DLD1 (cell line): ENCODE results near the gene MYH14.
"Not testable (repeated sequence)": the region's sequence is repeated elsewhere in the genome, so short reads cannot be mapped to it uniquely, and the experiment has no call there.

Experiments used
- in situ Hi-C: cut with HindIII; loops from 2 replicates; pipeline ENCODE4 v1.10.0; 2017; ENCODE audit warnings: low sequenced_read_pairs

The MYH14 gene

DNA sequence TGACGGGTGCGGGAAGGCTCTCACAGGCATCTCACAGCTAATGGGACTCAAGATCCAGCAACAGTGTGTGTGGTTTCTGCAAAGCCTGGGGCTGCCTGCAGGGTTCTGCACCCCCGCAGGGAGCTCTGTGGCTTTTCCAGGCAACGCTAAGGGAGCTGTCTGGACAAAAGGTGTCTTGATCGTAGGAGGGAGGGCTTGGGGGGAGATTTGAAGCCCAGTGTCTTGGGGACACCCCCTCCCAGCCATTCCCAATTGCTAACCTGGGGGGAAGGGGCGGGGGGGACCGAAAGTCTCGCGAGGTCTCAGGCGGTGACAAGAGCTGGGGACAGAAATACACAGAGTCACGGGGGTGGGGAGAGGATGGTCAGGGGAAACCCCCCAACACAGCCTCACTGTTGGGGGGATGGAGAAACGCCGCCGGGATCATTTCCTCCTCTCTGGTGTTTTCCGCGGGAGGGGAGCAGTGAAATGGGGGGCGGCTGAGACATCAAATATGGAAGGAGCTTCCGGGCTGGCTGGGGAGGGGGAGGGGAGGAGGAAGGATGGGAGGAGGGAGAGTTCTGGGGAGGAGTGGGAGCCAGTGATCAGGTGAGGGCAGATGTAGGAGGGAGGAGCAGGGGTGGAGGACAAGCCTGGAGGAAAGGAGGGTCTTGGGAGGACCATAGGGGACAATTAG is 112.5 kb downstream of the MYH14 start:
- in situ Hi-C loops = no loop called here

DNA sequence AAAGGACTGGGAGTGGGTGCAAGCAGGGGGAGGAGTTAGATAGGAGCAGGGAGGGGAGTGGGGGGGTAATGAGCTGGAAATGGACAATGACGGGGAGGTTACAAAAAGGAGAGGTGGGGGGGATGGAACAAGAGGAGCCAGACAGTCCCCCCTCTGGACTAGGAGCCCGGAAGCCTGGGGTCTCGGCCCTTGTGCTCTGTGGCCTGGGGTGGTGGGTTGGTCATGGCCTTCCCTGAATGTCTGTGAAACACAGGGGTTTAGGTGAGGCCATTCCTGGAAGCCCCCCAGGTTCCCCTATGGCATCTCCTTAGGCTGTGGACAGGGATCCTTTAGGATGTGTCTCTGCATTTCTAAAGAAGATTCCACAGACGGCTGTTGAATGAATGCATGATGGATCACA is 113.7 kb downstream of the MYH14 start:
- in situ Hi-C loops = no loop called here

DNA sequence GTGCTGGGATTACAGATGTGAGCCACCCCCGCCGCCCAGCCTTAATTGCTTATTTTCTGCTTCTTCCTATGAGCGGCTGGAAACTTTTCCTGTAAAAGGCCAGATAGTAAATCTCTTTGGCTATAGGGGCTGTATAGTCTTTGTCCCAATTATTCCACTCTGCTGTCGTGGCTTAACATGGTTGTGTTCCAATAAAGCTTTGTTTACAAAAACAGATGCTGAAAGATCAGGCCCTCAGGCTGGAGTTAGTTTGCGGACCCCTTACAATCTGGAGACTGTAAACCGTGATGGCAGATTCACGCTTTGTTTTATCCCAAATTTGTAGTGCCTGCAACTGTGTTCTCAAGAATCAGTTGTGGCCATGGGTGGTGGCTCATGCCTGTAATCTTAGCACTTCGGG is 115.0 kb downstream of the MYH14 start:
- in situ Hi-C loops = no loop called here

DNA sequence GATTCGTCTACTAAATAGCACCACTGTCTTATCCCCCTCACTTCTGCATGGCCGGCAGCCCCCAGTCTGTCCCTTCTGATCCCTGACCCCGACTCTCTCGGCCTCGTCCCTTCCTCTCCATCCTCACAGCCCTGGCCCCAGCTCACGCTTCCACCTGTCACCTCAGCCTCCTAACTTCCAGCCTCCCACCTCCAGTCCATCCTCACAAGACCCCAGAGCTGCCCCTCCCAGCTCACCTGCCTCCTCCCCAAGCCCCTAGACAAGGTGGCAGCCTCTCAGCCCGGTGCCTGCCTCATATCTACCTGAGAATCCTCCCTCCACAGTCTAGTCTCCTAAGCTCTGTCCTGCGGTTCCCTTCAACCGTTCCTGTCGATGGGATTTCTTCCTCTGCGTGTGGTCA is 115.7 kb downstream of the MYH14 start:
- in situ Hi-C loops = no loop called here

DNA sequence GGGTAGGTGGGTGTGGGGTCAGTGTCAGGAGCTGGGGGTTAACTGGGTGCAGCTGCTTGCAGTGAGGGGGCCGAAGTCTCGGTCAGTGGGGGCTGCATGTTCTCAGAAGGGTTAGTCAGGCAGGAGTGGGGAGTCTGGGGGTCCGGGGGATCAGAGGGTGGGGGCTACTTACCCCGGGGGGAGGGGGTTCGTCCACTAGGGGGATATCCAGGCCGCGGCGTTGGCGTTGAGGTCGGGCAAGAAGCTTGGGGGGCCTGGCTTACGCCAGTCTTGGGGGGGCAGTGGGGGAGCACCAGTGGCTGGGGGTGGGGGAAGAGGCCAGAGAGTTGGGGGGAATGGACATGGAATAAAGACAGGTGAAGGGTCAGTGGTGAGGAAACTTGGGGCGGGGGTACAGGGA is 116.6 kb downstream of the MYH14 start:
- in situ Hi-C loops = no loop called here

DNA sequence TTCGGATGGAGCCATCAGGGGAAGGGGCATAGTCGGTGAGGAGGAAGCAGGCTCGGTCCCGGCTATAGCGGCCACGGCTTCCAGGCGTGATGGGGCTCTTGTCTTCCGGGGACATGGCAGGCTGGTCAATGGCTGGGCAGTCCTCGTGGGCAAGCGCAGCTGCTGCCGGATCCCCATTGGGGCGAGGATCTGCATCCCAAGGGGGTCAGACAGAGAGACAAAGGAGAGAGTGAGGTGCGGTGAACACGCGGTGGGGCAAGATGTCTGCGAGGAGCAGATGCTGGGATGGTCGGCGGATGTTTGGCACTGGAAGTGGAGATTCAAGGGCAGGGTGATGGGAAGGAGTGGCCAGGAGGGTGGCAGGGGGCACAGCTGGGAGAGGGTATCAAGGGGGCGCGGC is 117.2 kb downstream of the MYH14 start:
- in situ Hi-C loops = no loop called here

DNA sequence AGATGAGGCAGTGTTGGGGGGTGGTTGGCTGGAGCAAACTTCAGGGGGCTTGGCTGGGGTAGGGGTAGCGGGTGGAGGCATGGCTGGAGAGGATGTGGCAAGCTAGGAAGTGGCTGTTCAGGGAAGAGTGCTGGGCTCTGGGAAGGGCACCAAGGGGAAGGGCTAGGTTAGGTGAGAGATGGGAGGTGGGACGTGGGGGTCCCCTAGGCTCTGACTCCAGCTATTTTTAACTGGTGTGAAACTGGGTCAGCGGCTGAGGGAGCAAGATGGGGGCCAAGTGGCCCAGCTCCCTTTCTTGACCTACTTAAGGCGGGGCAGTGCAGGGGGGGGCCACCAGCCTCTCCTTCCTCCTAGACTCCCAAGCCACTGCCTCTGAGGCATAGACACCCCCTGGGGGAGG is 118.4 kb downstream of the MYH14 start:
- in situ Hi-C loops = no loop called here

DNA sequence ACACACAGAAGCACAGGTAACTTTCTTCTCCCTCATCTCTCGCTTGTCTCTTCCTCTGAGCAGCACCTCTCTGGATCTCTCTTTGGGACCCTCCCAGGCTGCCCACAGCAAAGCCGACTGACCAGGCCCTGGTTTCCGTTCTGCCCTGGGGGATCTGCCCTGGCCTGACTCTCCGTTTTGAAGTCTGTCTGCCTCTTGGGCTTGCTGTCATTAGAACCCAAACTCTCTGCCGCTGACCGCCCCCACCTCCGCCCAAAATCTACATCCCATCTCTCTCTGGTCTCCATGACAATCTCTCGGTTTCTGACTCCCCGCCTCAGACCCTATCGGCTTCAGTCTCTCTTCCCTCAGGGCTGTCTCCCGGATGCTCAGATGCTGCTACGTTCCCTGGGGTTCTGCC is 118.8 kb downstream of the MYH14 start:
- in situ Hi-C loops = no loop called here

DNA sequence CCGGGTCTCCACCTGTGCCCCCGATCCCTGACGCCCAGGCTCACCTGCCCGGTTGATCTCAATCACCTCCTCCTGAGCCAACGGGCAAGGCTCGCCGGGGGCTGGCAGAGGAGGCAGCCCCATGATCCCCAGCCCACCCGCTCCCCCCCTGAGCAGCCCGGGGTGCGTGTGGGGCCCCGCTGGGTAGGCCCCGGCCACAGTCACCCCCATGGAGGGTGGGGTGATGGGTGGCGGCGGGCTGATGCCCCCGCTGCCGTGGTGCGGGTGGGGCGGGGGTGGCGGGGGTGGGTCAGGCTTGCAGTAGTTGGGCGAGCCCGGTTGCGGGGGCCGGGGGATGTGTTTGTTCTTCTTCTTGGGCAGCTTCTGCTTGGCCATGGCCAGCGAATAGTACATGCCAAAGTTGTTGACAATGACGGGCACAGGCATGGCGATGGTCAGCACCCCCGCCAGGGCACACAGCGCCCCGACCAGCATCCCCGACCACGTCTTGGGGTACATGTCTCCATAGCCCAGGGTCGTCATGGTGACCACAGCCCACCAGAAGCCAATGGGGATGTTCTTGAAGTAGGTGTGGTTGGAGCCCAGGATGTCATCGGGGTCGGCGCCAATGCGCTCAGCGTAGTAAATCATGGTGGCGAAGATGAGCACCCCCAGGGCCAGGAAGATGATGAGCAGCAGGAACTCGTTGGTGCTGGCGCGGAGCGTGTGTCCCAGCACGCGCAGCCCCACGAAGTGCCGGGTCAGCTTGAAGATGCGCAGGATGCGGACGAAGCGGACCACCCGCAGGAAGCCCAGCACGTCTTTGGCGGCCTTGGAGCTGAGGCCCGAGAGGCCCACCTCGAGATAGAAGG is 119.7 kb downstream of the MYH14 start:
- in situ Hi-C loops = no loop called here

DNA sequence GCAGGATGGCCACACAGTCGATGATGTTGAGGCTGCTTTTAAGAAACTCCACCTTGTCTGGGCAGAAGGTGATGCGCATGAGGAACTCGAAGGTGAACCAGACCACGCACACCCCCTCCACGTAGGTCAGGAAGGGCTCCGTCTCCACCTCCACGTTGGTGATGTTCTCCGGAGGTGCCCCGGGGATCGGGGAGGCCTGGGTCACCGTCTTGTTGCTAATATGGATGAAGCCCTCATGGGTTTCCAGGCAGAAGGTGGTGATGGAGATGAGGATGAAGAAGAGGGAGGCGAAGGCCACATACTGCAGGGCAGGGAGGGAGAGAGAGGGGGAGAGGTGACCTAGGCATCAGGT is 120.3 kb downstream of the MYH14 start:
- in situ Hi-C loops = no loop called here

DNA sequence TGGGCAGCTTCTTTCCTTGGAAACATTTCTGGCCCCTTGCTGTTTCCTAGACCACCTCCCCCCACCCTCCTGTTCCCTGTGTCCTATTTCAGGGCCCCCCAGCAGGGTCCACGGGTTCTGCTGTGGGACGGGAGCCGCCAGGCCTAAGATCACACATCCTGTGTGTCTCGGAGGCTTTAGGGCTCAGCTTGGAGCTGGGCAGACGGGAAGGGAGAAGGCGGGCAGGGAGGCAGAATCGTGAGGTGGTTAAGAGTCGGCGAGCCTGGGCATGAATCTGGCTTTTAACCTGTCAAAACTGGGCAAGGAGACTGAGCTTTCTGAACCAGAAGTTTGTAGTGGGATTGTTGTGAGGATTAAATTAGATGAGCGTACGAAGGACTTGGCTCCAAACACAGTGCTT is 120.9 kb downstream of the MYH14 start:
- in situ Hi-C loops = no loop called here

DNA sequence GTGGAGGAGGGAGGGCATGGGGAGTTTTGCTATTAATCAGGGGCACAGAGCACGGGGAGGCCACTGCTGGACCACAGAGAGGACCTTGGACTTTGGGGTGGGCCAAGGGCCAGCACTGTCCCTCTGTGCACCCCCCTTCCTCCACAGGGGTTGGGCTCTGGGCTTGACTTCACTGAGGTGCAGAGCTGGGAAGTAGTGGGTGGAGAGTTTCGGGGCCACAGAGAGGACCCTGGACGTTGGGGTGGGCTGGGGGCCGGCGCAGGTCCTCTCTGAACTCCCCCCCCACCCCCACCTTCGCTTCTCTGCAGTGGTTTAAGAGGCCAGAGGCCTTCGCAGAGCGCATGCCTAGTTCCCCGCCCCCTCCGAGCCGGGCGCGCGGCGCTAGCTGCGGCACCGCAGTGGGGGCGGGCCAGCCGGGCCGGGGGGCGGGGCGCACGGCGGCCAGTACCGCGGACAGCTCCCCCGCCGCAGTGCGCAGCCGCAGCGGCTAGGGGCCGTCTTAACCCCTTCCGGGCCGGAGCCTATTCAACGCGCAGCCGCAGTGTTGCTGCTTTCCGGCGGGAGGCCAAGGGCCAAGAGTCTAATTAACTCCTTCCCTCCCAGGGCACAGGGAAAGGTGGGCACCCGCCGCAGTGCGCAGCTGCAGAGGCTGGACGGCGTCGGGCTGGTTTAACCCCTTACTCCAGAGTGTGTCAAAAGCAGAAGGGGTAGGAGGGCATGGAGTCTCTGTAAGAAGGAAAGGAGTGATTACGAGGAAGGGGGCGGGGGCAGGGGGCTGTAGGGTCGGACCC is 122.1 kb downstream of the MYH14 start:
- in situ Hi-C loops = no loop called here

DNA sequence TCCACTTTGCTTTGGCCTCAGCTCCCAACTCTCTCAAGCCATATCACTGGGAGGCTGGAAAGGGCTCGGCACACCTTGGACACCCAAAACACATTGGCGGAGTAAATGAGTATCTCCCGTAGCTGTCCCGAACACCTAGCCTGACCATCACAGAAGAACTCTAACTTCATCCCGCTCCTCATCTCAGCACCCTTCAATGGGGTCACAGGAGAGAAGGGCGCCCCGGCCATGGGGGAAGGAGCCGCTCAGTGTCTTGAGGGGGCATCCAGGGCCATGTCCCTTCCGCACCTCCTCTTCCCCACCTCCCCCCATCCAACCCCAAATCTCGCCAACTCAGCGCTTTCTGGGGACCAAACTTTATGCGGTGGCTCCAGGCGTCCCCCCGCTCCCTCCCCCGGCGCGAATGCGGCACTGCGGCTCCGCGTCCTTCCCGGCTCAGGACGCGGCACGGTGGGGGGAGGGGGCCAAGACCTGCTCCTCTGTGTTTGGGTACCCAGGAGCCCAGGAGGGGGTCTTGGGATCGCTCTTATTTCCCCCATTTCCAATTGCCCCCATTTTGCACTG is 122.8 kb downstream of the MYH14 start:
- in situ Hi-C loops = no loop called here

DNA sequence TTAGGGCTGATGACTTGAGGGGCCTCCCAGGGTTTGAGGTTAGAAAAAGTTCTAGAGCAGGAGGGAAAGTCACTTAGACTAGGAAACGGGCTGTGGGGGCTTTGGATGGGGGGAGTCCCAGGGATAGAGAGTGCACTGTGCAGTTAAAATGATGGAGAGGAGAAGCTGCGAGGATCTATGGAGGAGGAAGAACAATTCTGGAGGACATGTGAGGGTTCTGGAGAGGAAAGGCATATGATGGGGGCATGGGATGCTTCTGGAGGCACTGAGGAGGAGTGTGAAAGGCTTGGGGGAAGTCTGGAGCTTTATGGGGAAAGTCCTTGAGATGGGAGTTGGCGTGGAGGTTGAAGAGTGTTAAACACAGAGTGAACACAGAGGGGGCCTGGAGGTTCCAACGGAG is 123.6 kb downstream of the MYH14 start:
- in situ Hi-C loops = no loop called here

DNA sequence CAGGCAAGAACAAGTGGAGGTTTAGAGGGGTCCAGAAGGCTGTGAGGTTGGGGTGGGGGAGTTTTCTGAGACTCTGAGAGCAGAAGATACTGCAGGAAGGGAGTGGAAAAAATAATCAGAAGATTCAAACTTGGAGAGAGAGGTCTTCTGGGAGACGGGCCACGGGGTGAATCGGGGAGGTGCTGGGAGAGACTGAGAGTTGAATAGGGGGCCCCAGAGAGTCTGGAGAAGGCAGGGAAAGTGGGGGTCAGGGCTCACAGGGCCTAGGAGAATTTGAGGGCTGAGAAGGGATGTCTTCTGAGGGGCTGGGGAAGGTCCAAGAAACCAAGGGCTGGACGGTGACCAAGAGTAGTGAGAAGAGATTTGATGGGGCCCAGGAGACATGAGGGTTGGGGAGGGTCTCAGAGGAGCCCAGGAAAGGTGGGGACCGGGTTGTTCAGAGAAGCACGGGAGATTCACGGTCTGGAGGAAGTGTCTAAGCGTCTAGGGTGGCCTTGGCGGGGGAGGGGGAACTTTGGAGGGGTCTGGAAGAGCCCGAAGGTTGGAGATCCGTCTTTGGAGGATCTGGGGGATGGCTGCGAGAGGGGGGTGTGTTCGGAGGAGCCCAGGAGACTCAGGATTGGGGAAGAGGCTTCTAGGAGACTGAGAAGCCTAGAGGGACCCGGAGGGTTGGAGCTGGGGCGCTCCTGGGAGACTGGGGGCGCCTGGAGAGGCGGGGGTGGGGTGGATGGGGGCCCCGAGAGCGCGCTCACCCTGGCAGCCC is 124.2 kb downstream of the MYH14 start:
- in situ Hi-C loops = no loop called here

DNA sequence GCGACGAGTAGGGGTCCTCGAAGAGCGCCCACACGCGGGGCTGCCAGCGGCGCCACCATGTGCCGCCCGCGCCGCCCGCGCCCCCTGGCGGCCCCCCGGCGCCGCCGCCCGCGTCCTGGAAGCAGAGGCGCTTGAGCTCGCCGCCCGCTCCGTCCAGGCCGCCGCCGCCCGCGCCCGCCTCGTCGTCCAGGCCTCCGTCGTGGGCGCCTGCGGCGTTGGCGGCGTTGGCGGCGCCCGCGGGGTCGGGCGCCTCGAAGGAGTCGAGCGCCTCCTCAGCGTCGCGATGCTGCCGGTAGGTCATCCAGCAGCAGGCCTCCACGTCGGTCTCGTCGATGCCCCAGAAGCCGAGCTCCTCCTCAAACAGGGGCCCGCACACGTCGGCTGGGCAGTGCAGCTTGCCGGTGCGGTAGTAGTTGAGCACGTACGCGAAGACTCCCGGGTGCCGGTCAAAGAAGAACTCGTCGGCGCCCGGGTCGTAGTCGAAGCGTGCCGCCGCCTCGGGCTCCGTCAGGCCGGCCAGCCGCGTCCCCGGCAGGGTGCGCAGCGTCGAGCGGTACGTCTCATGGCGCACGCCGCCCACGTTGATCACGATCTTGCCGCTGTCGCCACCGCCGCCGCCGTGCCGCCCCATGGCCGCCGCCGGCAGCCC is 124.9 kb downstream of the MYH14 start:
- in situ Hi-C loops = no loop called here

DNA sequence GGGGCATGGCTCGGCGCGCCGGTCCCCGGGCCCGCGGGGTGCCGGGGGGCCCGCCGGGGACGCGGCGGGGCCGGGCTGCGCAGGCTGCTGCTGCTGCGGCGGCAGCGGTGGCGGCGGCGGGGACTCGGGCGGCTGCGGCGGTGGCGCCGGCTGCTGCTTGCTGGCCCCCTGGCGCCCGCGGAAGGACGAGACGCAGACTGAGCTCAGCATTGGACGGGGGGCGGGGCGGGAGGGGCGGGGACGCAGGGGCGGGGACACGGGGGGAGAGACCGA is 125.4 kb downstream of the MYH14 start:
- in situ Hi-C loops = no loop called here

DNA sequence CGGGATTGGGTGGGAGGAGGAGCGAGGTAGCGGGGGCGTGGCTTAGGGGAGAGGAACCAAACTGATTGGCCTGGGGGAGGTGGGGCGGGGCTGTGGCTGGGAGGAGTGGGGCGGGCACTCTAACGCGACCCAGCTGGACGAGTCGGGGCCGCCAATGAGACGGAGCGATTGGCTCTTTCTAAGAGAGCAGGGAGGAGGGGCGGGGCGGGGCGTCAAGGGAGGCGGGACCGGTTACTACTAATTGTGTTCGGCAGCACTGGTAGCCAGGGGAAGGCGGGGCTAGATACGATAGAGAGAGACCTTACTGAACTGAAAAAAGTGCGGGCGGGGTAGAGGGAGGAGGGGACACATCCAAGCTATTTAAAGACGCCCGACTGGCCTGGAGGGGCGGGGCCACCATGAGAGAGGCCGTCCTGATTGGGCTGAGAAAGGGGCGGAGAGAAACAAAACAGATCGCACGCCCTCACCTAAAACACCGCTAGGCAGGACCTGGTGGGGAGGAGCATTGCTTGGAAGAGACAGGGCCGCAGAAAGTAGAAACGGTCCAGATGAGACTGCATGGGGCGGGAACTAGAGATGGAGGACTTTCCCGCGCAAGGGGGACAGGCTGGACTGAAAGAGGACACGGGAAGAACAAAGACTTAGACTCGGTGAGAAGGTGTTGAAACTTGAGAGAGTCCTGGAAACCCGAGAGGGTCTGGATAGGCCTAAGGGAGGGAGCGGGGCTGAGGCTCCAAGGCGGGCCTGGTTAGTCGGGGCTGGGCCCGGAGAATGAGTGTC is 125.9 kb downstream of the MYH14 start, which contains the start of gene KCNC3:
TSS of gene KCNC3 (minus strand) at position 232 of the 780 bp plus-strand sequence. CDS start 295 bp downstream, outside the sequence.
- in situ Hi-C loops = no loop called here

DNA sequence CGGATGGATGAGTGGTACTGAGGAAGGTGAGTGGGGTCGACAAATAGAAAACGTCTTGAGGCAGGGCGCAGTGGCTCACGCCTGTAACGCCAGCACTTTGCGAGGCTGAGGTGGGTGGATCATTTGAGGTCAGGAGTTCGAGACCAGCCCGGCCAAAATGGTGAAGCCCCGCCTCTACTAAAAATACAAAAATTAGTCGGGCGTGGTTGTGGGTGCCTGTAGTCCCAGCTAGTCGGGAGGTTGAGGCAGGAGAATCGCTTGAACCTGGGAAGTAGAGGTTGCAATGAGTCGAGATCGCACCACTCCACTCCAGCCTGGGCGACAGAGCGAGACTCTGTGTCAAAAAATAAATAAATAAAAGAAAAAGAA is 126.5 kb downstream of the MYH14 start:
- in situ Hi-C loops = not testable (repeated sequence)
